M059J (cell line): ENCODE measurements around the gene PARD3. TPM values are rescaled to one million over a fixed set of nuclear protein-coding genes. Genes with fewer than 3 reads are reported as not detected.
A peak's percentile ranks its signal among the peaks of the same experiment; 100 is the strongest.
"Not testable (repeated sequence)": the region's sequence is repeated elsewhere in the genome, so short reads cannot be mapped to it uniquely, and the experiment has no call there.

Experiments used
- DNase-seq: peaks from one replicate; pipeline ENCODE4 v3.0.0-alpha.2; 2012; ENCODE audit warnings: low read depth
- total RNA-seq: library from RNA; depleted of rRNA; stranded (reverse); fragments of >200 nt; shearing (Covaris generic); gene quantifications from 2 replicates; pipeline ENCODE4 v1.2.3, GENCODE V29; 2014; rRNA removed

The PARD3 gene
- total RNA-seq: 17.0 and 19.2 TPM in 2 replicates

DNA sequence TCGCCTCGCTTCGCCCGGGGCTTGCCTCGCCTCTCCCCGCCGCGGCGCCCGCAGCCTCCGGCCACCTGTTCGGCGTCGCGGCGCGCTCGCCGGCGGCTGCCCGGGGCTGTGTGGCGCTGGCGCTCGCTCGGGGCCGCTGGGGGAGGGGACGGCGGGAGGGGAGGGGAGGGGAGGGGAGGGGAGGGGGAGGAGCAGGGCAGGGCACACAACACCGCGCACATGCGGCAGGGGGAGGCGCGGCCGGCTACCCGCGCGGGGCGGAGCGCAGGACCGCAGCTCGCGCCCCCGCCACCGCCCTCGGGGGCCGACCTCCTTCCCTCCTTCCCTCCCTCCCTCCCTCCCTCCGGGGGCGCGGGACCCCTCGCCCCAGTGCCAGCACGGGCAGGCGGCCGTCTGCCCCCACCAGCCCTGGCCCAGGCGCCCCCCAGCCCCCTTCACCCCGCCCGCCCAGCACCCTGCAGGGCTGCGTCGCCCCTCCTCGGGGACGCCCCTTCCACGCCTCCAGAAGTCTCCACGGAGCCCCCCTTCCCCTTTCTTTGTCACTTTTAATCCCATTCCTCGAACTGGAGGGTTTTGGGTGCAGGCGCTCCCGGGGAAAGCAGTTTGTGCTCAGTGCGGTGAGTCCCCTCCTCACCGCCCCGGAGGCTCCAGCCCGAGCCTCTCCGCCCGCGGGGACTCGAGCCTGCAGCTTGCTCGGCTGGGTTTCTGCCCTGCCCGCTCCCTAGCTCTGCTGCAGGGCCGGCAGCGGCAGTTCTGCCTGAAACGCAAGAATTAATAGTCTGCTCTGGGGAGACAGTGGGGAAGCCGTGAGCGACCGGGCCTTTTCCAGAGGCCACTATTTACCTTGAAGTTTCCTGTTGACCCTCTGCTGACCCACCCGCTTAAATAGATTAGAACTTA lies at the start of gene PARD3:
Gene PARD3 (minus strand): TSS at position 112 of the 900 bp plus-strand sequence. CDS start 301 bp downstream, outside the sequence.
- DNase-seq: peak; percentile 55

DNA sequence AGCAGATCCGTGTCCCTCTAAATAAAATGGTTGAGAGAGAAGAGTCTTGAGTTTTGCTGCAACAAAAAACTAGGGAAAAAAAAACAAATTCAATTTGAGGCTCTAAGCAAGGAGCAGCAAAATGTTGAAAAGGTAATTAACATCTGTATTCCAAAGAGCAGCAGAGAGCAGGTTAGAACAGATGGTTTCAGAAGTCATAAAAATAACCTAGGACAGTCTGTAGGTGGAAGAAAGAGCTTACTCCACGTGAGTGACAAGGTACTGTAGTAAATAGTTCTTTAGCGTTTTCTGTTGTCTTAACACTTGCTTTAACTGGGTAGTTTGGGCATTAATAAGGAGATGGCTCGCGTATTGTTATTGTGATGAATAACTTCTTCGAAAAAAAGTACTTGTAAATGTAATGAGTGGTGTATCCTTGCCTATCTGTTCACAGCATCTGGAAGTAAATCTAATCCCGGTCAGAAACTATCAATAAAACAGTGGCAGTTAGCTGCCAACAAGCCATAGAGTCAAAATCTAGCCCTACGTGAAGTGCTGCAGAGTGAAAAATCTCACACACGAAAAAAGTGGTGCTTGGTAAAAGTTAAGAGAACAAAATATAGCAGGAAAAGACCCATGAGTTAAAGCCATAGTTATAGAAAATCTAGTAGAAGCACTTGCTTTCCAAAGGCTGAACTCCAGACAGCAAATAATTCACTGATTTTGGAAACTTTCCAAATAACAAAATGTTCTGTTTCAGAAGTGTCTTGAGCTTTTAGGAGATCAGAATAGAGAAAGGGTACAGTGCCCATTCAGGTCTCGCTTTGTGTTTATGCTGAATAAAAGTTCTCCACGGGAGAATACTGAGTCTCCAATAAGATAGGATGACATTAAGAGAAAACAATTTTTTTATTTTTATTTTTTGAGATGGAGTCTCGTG lies 49.3 kb upstream of the PARD3 start:
- DNase-seq: no peak

DNA sequence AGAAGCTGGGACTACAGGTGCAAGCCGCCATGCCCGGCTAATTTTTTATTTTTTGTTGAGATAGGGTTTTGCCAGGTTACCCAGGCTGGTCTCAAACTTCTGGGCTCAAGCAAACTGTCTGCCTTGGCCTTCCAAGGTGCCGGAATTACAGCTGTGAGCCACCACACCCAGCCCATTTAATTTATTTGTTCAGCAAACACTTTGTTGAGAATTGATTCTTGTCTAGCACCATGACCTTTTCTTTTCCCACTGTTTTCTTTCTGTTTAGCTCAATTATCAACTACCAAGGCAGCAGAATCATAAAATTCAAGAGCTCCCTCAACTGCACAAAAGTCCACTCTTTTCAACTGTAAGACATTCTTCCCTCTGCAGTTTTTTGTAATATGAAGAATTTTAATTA lies 47.8 kb upstream of the PARD3 start:
- DNase-seq: no peak

DNA sequence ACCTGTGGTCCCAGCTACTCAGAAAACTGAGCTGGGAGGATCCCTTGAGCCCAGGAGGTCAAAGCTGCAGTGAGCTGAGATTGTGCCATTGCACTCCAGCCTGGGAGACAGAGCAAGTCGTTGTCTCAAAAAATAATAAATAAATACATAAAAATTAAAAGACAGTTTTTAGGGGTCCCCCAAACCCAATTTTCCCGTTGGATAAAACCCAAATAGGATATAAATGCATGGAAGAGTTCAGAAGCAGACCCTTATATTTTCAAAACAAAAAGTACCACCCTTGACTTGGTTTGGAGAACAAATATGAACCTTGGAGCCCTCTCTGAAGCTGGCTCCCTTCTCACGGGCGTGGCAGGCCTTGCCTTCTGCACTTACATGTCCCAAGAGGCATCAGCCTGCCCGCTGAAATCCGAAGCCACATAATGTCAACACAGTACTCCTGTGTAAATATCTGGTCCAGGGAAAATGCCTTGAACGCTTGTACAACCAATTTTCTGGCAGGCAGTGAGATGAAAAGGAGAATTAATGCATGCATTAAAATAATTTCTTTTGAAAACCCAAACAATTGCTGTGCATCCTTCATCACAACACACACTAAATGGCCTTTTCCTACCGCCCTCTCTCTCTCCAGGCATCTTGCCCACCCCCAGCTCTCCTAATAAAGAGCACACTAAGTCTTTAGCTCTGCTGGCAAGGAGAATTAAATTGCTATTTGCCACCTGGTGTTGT lies 46.4 kb upstream of the PARD3 start:
- DNase-seq: no peak

DNA sequence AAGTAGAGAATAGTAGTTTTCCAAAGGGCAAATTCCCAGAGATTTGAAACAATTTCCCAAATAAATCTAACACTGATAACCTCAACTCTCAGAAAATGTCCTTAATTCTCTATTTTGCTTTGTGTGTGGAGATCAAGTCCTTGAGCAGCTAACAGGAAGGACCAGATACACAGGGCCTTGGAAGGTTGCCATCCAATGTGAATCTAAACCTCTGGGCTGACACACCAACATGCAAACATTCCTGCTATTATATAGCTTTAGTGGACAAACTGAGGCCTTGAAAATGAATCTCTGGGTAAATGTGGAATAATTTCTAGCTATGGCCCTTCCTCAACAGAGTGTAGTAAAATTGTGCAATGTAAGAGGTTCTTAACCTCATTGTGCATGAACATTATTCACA lies 44.1 kb upstream of the PARD3 start:
- DNase-seq: peak; percentile 2

DNA sequence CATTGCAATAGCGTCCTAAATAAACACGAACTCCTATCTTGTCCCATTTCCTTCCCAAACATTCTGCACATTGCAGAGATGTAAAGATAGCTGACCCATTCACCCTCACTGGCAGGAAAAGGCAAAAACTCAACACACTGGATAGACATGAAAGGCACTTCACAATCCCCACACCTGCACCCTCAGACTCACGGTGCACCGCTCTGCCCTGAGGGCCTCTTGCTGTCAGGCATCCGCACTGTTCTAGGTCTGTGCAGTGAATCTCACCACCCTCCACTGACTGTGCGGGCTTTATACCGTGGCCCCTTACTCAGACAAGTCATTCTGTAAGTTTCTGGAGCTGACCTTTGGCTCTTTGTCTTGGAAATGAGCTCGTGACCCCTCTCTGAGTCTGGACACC lies 42.9 kb upstream of the PARD3 start:
- no peak for DNase-seq

DNA sequence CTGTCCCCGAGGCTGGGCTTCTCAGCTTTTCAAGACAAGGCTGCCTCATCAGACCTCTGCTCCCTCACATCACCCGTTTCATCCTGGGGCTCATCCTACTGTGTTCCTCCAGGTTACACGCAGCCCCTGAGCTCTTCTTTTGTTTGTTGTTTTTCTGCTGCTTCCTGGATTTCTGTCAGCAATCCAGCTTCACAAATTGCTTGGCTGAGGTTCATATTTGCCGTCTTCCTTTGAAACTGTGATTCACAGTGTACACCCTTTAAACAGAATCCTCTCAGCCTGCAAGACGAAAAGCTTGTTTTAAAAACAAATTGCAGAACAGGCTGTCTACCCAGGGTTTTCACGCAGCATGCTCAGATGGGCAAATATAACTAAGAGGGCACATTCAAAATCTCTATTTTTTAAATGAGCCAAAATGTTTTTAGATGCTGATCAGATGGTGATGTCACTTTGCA lies 39.1 kb upstream of the PARD3 start:
- peak; percentile 67 for DNase-seq

DNA sequence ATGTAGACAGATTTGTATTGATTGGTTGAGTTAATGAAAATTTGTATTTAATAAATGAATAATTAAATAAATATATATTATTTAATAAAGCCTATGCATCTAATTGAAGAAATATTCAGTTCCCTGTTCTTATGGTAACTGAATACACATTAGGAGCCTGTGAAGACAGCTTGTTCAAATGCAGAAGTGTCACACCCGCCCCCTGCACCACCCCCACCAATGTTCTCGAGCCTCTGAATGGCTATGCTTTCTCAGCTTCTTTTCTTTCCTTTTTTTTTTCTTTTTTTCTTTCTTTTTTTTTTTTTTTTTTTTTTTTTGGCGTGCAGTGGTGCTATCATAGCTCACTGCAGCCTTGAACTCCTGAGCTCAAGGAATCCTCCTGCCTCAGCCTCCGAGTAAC lies 38.3 kb upstream of the PARD3 start:
- no peak for DNase-seq

DNA sequence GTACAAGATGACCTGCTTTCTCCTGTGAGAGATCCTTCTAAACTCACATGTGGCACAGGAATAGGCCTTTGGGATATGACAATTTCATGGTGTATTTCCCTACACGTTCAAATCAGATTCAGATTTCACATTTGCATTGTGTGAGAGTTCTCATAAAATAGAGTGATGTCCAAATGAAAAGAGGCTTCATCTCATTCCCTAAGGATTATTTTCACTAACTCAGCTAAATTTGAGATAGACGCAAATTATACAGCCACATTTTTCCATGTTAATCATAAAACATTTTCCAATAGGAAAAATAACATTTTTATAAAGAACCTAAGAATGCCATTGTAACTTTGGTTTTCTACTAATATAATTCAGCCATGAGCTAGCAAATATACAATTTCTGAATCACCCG lies 35.5 kb upstream of the PARD3 start:
- no peak for DNase-seq

DNA sequence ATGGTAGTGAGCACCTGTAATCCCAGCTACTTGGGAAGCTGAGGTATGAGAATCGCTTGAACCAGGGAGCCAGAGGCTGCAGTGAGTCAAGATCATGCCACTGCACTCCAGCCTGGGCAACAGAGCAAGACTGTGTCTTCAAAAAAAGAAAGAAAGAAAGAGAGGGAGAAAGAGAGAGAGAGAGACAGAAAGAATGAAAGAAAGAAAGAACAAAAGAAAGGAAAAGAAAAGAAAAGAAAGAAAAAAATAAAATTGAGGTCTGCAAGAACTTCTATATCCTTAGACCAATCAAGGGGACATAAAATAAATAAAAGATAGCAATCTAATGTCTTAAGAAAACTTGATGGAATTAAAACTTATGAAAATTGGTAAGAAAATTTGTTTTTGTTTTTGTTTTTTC lies 34.9 kb upstream of the PARD3 start:
- DNase-seq: no peak

DNA sequence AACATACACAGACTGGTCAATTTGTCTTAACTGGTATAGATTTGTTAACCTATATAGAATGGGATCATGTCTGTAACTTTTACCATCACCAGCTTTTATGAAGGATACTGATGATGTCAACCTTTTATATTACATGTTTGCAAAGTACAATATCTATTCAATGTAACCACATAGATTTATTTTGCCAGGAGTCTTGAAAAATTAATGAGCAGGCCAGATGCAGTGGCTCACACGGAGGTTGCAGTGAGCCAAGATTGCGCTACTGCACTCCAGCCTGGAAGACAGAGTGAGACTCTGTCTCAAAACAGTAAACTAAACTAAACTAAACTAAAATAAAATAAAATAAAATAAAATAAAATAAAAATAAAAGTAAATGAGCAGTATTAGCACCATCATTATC lies 30.0 kb upstream of the PARD3 start:
- no peak for DNase-seq

DNA sequence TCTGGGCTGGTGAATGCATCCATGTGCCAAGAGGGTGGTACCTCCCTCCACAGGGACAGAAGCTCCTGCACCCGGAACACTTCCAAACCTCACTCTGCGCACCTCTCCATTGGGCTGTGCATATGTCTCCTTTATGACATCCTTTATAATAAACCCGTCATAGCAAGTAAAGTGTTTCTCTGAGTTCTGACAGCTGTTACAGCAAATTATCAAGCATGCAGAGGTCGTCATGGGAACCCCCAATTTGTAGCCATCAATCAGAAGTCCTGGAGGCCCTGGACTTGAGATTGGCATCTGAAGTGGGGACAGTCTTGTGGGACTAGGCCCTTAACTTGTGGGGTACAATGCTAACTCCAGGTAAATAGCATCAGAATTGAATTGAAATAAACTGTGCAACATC lies 29.4 kb upstream of the PARD3 start:
- no peak for DNase-seq

DNA sequence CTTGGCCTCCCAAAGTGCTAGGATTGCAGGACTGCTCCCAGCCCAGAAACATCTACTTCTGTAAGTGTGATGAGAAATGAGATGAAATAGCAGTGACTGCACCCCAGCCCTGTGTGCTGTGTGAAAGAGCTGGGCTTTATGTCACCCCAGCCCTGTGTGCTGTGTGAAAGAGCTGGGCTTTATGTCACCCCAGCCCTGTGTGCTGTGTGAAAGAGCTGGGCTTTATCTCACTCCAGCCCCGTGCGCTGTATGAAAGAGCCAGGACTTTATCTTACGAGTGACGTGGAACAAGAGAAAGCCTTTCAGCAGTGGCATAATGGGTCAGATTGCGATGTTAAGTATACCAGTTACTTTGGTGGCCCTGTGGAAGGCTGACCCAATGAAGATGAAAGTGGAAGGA lies 28.4 kb upstream of the PARD3 start:
- not testable (repeated sequence) for DNase-seq

DNA sequence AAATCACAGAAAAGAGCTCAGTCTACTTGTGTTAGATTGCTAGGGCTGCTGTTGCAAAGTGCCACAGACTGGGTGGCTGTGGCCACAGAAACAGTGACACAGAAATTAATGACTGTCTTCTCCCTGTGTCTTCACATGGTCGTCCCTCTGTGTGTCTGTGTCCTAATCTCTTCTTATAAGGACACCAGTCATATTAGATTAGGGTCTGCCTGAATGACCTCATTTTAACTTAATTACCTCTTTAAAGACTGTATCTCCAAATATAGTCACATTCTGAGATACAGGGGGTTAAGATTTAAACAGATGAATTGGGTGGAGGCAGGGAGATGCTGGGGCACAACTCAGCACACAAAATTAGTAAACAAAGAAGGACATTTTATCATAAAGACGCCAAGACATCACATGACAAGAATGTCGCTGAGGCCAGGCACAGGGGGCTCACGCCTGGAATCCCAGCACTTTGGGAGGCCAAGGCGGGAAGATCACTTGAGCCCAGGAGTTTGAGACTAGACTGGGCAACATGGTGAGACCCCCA lies 23.3 kb upstream of the PARD3 start:
- no peak for DNase-seq

DNA sequence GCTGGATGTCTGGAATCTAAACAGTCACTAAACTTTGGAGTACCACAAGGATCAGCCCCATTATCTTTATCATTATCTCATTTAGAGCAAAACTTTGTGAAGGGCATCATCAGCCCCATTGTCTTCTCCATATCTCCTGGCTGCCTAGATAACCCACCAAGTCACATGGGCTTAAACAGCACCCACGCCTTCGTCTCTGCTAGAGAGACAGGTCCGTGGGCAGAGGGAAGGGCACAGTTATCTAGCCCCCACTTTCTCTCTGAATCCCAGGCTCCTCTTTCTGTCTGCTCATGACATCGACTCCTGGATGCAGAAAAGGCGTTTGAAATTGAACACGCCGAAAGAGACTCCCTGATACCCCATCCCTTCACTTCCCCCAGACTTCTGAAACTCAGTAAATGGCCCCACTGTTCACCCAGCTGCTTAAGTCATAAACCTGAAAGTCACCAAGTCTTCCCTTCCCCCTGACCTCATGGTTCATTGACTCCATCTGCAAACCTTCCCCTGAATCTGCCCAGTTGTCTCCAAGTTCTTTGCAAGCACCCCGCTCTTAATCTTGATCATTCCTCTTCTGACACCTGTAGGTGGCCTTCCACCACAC lies 20.9 kb upstream of the PARD3 start:
- no peak for DNase-seq

DNA sequence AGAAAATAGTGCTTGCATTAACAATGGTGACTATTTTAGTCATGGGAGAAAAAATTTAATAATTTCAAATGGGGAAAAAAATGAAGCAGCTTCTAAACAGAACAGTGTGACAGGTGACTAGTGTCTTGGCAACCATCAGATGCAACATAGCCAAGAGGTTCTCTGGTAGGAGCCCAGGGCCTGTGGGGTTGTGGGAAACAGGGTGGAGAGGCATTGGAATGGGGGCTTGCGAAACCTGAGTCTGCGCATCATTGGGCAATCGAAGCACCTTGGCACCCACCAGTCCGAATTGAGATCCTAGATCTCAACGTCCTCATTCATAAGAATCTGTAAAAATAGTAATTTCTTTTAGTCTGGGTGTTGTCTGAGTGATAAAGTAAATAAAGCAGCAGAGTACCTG lies 19.2 kb upstream of the PARD3 start:
- no peak for DNase-seq

DNA sequence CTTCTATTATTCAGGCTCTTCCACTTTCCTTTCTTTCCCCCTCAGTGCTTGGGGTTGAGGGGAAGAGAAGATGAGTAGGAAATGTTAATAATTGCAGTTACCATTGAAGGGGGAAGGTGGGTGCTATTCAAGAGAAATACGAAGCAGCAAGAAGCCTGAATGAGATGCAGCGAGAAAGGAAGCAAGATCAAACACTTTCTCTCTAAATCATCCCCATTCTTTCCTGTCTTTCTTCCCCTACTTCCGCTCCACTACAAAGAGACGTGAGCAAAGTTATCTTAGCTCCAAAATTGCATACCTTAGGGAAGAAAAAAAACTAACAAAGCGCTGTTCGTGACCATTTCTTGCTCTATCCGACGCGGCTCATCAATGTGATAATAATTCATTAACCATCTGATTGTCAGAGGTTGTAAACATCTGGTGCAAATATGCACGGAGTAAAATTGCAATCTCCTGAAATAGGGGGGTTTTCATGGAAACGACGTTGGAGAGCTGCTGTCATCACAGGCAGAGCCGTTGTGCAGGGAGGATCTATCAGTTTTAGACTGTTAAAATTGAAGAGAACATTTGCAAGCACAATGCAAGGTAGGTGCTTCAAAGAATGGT lies 15.2 kb upstream of the PARD3 start:
- no peak for DNase-seq

DNA sequence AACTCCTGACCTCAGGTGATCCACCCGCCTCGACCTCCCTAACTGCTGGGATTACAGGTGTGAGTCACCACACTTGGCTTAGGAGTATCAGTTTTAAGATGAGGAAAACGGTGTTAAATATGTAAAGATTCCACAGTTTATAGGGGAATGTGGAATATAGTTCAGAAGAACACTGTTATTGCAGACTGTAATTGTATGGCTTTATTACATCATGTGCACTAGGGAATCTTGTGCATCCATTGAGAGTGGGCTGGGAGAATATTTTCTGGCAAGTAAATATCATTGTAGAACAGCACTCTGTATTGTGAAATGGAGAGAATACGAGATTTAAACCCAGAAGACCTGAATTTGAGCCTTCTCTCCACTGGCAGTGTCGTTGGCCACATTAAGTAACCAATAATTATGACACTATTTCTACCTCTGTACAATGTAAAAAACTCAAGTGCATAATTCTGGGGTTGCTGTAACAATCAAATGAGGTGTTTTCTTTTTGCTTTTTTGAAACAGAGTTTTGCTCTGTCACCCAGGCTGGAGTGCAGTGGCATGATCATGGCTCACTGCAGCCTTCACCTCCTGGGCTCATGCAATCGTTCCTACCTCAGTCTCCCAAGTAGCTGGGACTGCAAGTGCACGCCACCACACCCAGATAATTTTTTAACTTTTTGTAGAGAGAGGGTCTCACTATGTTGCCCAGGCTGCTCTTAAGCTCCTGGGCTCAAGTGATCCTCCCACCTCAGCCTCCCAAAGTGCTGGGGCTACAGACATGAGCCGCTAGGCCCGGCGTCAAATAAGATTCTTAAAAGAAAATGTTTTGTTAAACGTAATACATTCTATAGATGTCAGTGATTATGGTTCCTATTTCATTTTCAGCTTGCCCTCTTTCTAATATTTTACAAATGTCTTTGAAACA lies 12.0 kb upstream of the PARD3 start:
- DNase-seq: no peak

DNA sequence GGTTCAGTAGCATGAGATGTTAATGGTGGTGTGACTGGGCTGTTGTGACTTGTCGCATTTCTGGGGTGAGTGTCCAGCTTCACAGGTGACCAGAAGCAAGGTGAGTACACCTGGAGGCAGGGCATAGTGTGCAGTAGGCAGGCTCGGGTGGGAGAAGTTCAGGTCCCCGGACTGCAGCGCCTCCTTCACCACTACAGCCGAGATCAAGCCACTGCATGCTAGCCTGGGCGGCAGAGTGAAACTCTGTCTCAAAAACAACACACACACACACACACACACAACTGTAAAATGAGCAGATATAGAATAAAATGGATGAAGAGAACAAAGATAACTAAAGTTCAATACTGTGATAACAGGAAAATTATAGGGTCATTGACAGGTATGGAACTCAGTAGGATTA lies 11.1 kb upstream of the PARD3 start:
- DNase-seq: no peak

DNA sequence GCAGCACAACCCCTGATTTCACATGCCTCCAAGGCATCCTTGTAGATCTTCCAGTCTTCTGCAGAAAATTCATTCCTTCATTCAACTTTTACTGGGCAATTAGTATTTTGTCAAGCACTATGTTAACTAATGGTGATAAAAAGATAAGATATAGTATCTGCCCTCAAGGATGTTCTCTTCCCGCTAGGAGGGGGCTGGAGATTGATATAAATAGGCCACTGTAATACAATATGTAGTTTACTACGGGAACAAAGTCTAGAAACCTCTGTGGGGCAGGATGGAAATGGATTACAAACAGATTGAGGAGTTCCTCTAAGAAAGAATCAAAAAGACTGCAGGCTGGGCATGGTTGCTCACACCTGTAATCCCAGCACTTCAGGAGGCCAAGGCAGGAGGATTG lies 10.3 kb upstream of the PARD3 start:
- DNase-seq: no peak
